GM12873 (cell line): ENCODE data around the gene LRRC7.

Experiments used
- CTCF ChIP-seq: IDR thresholded peaks from 2 replicates; pipeline ENCODE4 v1.5.1; 2012; ENCODE audit warnings: low read depth, mild to moderate bottlenecking, moderate library complexity, low read length, control low read depth; ENCODE audit not compliant: insufficient read depth; ENCODE audit errors: missing control alignments

Gene LRRC7

GRCh38 chr1:70146488-70146887, 578.8 kb downstream of the LRRC7 start:
- no peak for TF ChIP-seq CTCF

GRCh38 chr1:70150444-70150843, 582.7 kb downstream of the LRRC7 start:
- TF ChIP-seq CTCF = no peak

GRCh38 chr1:70153739-70154138, 586.0 kb downstream of the LRRC7 start:
- TF ChIP-seq CTCF = no peak

GRCh38 chr1:70156529-70157120, 588.9 kb downstream of the LRRC7 start:
- no peak for TF ChIP-seq CTCF

GRCh38 chr1:70164350-70164749, 596.6 kb downstream of the LRRC7 start:
- no peak for TF ChIP-seq CTCF

- no peak for TF ChIP-seq CTCF
Measured at GRCh38 chr1:70168283-70168682, 600.6 kb downstream of the LRRC7 start.

GRCh38 chr1:70169018-70169839, 601.5 kb downstream of the LRRC7 start:
- TF ChIP-seq CTCF = no peak
